WTC11 (cell line): Measurements from ENCODE around the gene HFE. TPM values are rescaled to one million over a fixed set of nuclear protein-coding genes. Genes with fewer than 3 reads are reported as not detected.

Experiments
- AFF4 ChIP-seq: sonication (generic); formaldehyde crosslinking; IDR thresholded peaks from 2 replicates; pipeline ENCODE4 v1.8.1; 2023; ENCODE audit warnings: mild to moderate bottlenecking, missing genetic modification reagents, borderline replicate concordance
- ATF1 ChIP-seq: sonication (generic); formaldehyde crosslinking; IDR thresholded peaks from 2 replicates; pipeline ENCODE4 v1.8.1; 2023; ENCODE audit warnings: mild to moderate bottlenecking, moderate library complexity, missing genetic modification reagents
- CBFB ChIP-seq: sonication (generic); formaldehyde crosslinking; IDR thresholded peaks from 2 replicates; pipeline ENCODE4 v1.8.1; 2022; ENCODE audit warnings: mild to moderate bottlenecking, low read depth, missing genetic modification reagents
- ETV6 ChIP-seq: sonication (generic); formaldehyde crosslinking; IDR thresholded peaks from 2 replicates; pipeline ENCODE4 v1.8.1; 2022; ENCODE audit warnings: mild to moderate bottlenecking, missing genetic modification reagents
- FOXJ3 ChIP-seq: sonication (generic); formaldehyde crosslinking; IDR thresholded peaks from 2 replicates; pipeline ENCODE4 v1.9.0; 2021; ENCODE audit warnings: missing genetic modification reagents, mild to moderate bottlenecking, borderline replicate concordance
- FOXK1 ChIP-seq: sonication (generic); formaldehyde crosslinking; IDR thresholded peaks from 2 replicates; pipeline ENCODE4 v1.8.0; 2022; ENCODE audit warnings: mild to moderate bottlenecking, moderate library complexity, missing genetic modification reagents
- FOXP1 ChIP-seq: sonication (generic); formaldehyde crosslinking; IDR thresholded peaks from 2 replicates; pipeline ENCODE4 v1.8.0; 2022; ENCODE audit warnings: missing genetic modification reagents, mild to moderate bottlenecking, moderate library complexity, borderline replicate concordance
- MAX ChIP-seq: sonication (generic); formaldehyde crosslinking; IDR thresholded peaks from 2 replicates; pipeline ENCODE4 v1.8.0; 2022; ENCODE audit warnings: mild to moderate bottlenecking, missing genetic modification reagents
- NR1H2 ChIP-seq: sonication (generic); formaldehyde crosslinking; IDR thresholded peaks from 2 replicates; pipeline ENCODE4 v1.9.0; 2021; ENCODE audit warnings: mild to moderate bottlenecking, moderate library complexity, missing genetic modification reagents
- PRDM15 ChIP-seq: sonication (generic); formaldehyde crosslinking; IDR thresholded peaks from 2 replicates; pipeline ENCODE4 v1.8.0; 2022; ENCODE audit warnings: missing genetic modification reagents
- SP1 ChIP-seq: sonication (generic); formaldehyde crosslinking; conservative IDR thresholded peaks from 2 replicates; pipeline ENCODE4 v1.8.1; 2022; ENCODE audit warnings: missing genetic modification reagents
- ZBTB21 ChIP-seq: sonication (generic); formaldehyde crosslinking; IDR thresholded peaks from 2 replicates; pipeline ENCODE4 v1.8.1; 2023; ENCODE audit warnings: mild to moderate bottlenecking, missing genetic modification reagents, borderline replicate concordance
- ZNF138 ChIP-seq: sonication (generic); formaldehyde crosslinking; conservative IDR thresholded peaks from 2 replicates; pipeline ENCODE4 v1.8.1; 2022; ENCODE audit warnings: mild to moderate bottlenecking, moderate library complexity, missing genetic modification reagents
- ZNF281 ChIP-seq: sonication (generic); formaldehyde crosslinking; IDR thresholded peaks from 2 replicates; pipeline ENCODE4 v1.8.0; 2023; ENCODE audit warnings: mild to moderate bottlenecking, missing genetic modification reagents
- ZNF671 ChIP-seq: fragments of 250-450 bp; sonication (Bioruptor Pico); IDR thresholded peaks from 2 replicates; pipeline ENCODE4 v1.8.0; 2021; ENCODE audit warnings: mild to moderate bottlenecking
- total RNA-seq: library from RNA; stranded (reverse); gene quantifications from 3 replicates; pipeline ENCODE4 v1.2.3, GENCODE V29; 2021
- TF ChIP-seq, protein P1 (sequence below): sonication (generic); formaldehyde crosslinking; IDR thresholded peaks from 2 replicates; pipeline ENCODE4 v1.8.0; 2022; ENCODE audit warnings: mild to moderate bottlenecking, missing genetic modification reagents
- TF ChIP-seq, protein P2 (sequence below): sonication (generic); formaldehyde crosslinking; IDR thresholded peaks from 2 replicates; pipeline ENCODE4 v1.8.0; 2023; ENCODE audit warnings: missing genetic modification reagents
- TF ChIP-seq, protein P3 (sequence below): sonication (generic); formaldehyde crosslinking; IDR thresholded peaks from 2 replicates; pipeline ENCODE4 v1.8.1; 2022; ENCODE audit warnings: mild to moderate bottlenecking, moderate library complexity, missing genetic modification reagents
- TF ChIP-seq, protein P4 (sequence below): fragments of 200-600 bp; IDR thresholded peaks from 2 replicates; pipeline ENCODE4 v1.8.0; 2022; ENCODE audit warnings: antibody characterized with exemption

Gene HFE
- total RNA-seq, 1 experiment from 2014 or later: 1.9 TPM

GRCh38 chr6:26055719-26056582 lies 31.3 kb upstream of the HFE start (continued):
- peak; percentile 37 for TF ChIP-seq PRDM15 (CRISPR knock-in tag)
- TF ChIP-seq, protein P1, sequence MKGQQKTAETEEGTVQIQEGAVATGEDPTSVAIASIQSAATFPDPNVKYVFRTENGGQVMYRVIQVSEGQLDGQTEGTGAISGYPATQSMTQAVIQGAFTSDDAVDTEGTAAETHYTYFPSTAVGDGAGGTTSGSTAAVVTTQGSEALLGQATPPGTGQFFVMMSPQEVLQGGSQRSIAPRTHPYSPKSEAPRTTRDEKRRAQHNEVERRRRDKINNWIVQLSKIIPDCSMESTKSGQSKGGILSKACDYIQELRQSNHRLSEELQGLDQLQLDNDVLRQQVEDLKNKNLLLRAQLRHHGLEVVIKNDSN: no peak; the same call in 1 of the 2 replicates
- 0 out of 2 replicates have a peak, but pooled peaks have one; percentile 70 for TF ChIP-seq FOXJ3 (CRISPR knock-in tag)
- TF ChIP-seq AFF4: peak; percentile 89; the same call in 1 of the 2 replicates
- no peak; the same call in 1 of the 2 replicates for TF ChIP-seq FOXK1 (CRISPR knock-in tag)
- TF ChIP-seq ETV6 (CRISPR knock-in tag): peak; percentile 64
- peak; percentile 85; the same call in 1 of the 2 replicates for TF ChIP-seq ZNF671 (CRISPR knock-in tag)
- TF ChIP-seq FOXP1 (CRISPR knock-in tag): peak; percentile 96
- TF ChIP-seq ATF1 (CRISPR knock-in tag): 0 out of 2 replicates have a peak, but pooled peaks have one; percentile 78
- no peak for TF ChIP-seq CBFB (CRISPR knock-in tag)
- TF ChIP-seq, protein P2, sequence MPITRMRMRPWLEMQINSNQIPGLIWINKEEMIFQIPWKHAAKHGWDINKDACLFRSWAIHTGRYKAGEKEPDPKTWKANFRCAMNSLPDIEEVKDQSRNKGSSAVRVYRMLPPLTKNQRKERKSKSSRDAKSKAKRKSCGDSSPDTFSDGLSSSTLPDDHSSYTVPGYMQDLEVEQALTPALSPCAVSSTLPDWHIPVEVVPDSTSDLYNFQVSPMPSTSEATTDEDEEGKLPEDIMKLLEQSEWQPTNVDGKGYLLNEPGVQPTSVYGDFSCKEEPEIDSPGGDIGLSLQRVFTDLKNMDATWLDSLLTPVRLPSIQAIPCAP (CRISPR knock-in tag): peak; percentile 62; the same call in 1 of the 2 replicates
- TF ChIP-seq SP1: no peak; the same call in none of the 2 replicates
- TF ChIP-seq, protein P3, sequence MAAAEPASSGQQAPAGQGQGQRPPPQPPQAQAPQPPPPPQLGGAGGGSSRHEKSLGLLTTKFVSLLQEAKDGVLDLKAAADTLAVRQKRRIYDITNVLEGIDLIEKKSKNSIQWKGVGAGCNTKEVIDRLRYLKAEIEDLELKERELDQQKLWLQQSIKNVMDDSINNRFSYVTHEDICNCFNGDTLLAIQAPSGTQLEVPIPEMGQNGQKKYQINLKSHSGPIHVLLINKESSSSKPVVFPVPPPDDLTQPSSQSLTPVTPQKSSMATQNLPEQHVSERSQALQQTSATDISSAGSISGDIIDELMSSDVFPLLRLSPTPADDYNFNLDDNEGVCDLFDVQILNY (CRISPR knock-in tag): peak; percentile 39; the same call in 1 of the 2 replicates
- peak; percentile 58; the same call in 1 of the 2 replicates for TF ChIP-seq NR1H2
- peak; percentile 60 for TF ChIP-seq MAX
- TF ChIP-seq, protein P4, sequence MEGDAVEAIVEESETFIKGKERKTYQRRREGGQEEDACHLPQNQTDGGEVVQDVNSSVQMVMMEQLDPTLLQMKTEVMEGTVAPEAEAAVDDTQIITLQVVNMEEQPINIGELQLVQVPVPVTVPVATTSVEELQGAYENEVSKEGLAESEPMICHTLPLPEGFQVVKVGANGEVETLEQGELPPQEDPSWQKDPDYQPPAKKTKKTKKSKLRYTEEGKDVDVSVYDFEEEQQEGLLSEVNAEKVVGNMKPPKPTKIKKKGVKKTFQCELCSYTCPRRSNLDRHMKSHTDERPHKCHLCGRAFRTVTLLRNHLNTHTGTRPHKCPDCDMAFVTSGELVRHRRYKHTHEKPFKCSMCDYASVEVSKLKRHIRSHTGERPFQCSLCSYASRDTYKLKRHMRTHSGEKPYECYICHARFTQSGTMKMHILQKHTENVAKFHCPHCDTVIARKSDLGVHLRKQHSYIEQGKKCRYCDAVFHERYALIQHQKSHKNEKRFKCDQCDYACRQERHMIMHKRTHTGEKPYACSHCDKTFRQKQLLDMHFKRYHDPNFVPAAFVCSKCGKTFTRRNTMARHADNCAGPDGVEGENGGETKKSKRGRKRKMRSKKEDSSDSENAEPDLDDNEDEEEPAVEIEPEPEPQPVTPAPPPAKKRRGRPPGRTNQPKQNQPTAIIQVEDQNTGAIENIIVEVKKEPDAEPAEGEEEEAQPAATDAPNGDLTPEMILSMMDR: no peak
- no peak for TF ChIP-seq ZBTB21 (CRISPR knock-in tag)
- no peak for TF ChIP-seq ZNF138 (CRISPR knock-in tag)
- TF ChIP-seq ZNF281 (CRISPR knock-in tag): peak; percentile 76; the same call in 1 of the 2 replicates
